GM12878 (cell line): ENCODE results near the gene LENEP. TPM values are rescaled to one million over a fixed set of nuclear protein-coding genes. Genes with fewer than 3 reads are reported as not detected.

Experiments used
- ATAC-seq: fragments of 200-7000 bp; cut with Tn5 transposase; 3 replicates; pipeline ENCODE4 v1.9.1; 2020; ENCODE audit warnings: mild to moderate bottlenecking, moderate library complexity
- BruUV-seq: library from RNA; stranded (reverse); fragments of 400-500 nt; replicated peaks from 2 replicates; lab custom pipeline; 2021; lab: Mats Ljungman, UMichigan
- CTCF ChIA-PET: fragments of 300-600 bp; sonication (Branson Sonifier 250); formaldehyde crosslinking; extraction: SDS; loops from one replicate; lab custom pipeline; 2021; ENCODE audit warnings: inconsistent platforms; lab: Yijun Ruan, JAX
- POLR2A ChIA-PET: fragments of 350-600 bp; formaldehyde crosslinking; extraction: SDS; loops from one replicate; lab custom pipeline; 2021; ENCODE audit warnings: inconsistent platforms; lab: Charles Lee
- RAD21 ChIA-PET: fragments of 300-600 bp; sonication (Branson Sonifier 250); formaldehyde crosslinking; loops from one replicate; lab custom pipeline; 2023; ENCODE audit warnings: antibody characterized with exemption; ENCODE audit not compliant: unreplicated experiment; lab: Charles Lee
- SMC1A ChIA-PET: fragments of 300-600 bp; sonication (Branson Sonifier 250); formaldehyde crosslinking; loops from one replicate; lab custom pipeline; 2023; ENCODE audit not compliant: unreplicated experiment, uncharacterized antibody; lab: Charles Lee
- DNase-seq: peaks from one replicate; pipeline ENCODE4 v3.0.0-alpha.2; 2011; ENCODE audit warnings: low read depth, low spot score
- FAIRE-seq: peaks from 3 replicates; lab custom pipeline; 2011; peaks lifted over from hg19 to GRCh38; lab: Jason Lieb, UNC
- H2AFZ ChIP-seq: 2 replicates; pipeline ENCODE4 v1.6.0; 2011; ENCODE audit warnings: low read depth, low read length, control low read depth; ENCODE audit not compliant: control insufficient read depth
- H3K27ac ChIP-seq: 2 replicates; pipeline ENCODE4 v1.5.1; 2011; ENCODE audit warnings: control low read depth; ENCODE audit not compliant: control insufficient read depth, insufficient read depth
- H3K27me3 ChIP-seq, 2 experiments: replicated peaks in 1 of 2; 2 replicates each; pipeline versions ENCODE4 v1.6.0 to v1.6.1; 2011; ENCODE audit warnings: low read length in 1 of 2; ENCODE audit not compliant: control insufficient read depth in 2 of 2, insufficient read depth in 2 of 2
- H3K36me3 ChIP-seq, 2 experiments: 2 replicates each; pipeline ENCODE4 v1.5.1; 2011; ENCODE audit warnings: low read length in 1 of 2; ENCODE audit not compliant: control insufficient read depth in 2 of 2, insufficient read depth in 2 of 2
- H3K4me1 ChIP-seq: 2 replicates; pipeline ENCODE4 v1.6.1; 2011; ENCODE audit warnings: mild to moderate bottlenecking, low read length, moderate library complexity, mixed read lengths; ENCODE audit not compliant: control insufficient read depth, insufficient read depth
- H3K4me2 ChIP-seq: 2 replicates; pipeline ENCODE4 v1.6.0; 2011; ENCODE audit warnings: control low read depth; ENCODE audit not compliant: control insufficient read depth, insufficient read depth
- H3K4me3 ChIP-seq: fragments of 200-600 bp; sonication (generic); 2 replicates; pipeline ENCODE4 v1.5.1; 2016
- H3K79me2 ChIP-seq: 2 replicates; pipeline ENCODE4 v1.6.0; 2011; ENCODE audit warnings: low read length; ENCODE audit not compliant: control insufficient read depth, insufficient read depth
- H3K9ac ChIP-seq: 2 replicates; pipeline ENCODE4 v1.8.0; 2011; ENCODE audit warnings: low read length, control low read depth, mixed read lengths; ENCODE audit not compliant: control insufficient read depth, insufficient read depth
- H3K9me3 ChIP-seq: replicated peaks from 3 replicates; pipeline ENCODE4 v1.5.1; 2011; ENCODE audit warnings: mild to moderate bottlenecking, low read length; ENCODE audit not compliant: control insufficient read depth, insufficient read depth
- H4K20me1 ChIP-seq: 2 replicates; pipeline ENCODE4 v1.6.0; 2011; ENCODE audit not compliant: control insufficient read depth, insufficient read depth
- BACH1 ChIP-seq: fragments of 450-650 bp; IDR thresholded peaks from 2 replicates; pipeline ENCODE4 v1.6.1; 2017; ENCODE audit warnings: mild to moderate bottlenecking, borderline replicate concordance
- BCLAF1 ChIP-seq: fragments of 450-650 bp; IDR thresholded peaks from 2 replicates; pipeline ENCODE4 v1.6.1; 2017; ENCODE audit warnings: antibody characterized with exemption, mild to moderate bottlenecking, moderate library complexity
- E4F1 ChIP-seq: fragments of 450-650 bp; IDR thresholded peaks from 2 replicates; pipeline ENCODE4 v1.6.1; 2018; ENCODE audit warnings: borderline replicate concordance, mild to moderate bottlenecking; ENCODE audit not compliant: partially characterized antibody
- ETV6 ChIP-seq, 2 experiments: fragments of 450-650 bp in 1 of 2; IDR thresholded peaks in 1 of 2; conservative IDR thresholded peaks in 1 of 2; 2 replicates each; pipeline ENCODE4 v1.6.1; 2014; ENCODE audit warnings: antibody characterized with exemption in 1 of 2, borderline replicate concordance in 1 of 2, low read depth in 1 of 2, mild to moderate bottlenecking in 1 of 2, moderate library complexity in 1 of 2
- FOXK2 ChIP-seq: fragments of 450-650 bp; IDR thresholded peaks from 2 replicates; pipeline ENCODE4 v1.6.1; 2017; ENCODE audit warnings: mild to moderate bottlenecking, moderate library complexity
- IRF4 ChIP-seq: IDR thresholded peaks from 2 replicates; pipeline ENCODE4 v1.6.1; 2011; ENCODE audit warnings: low read depth, low read length
- MYC ChIP-seq: IDR thresholded peaks from 2 replicates; pipeline ENCODE4 v1.6.1; 2011; ENCODE audit warnings: mild to moderate bottlenecking, low read length, moderate library complexity, inconsistent platforms; ENCODE audit not compliant: insufficient read depth, insufficient replicate concordance, insufficient read length, severe bottlenecking
- NFIC ChIP-seq: IDR thresholded peaks from 2 replicates; pipeline ENCODE4 v1.6.1; 2012; ENCODE audit warnings: low read depth, mild to moderate bottlenecking, inconsistent platforms, low read length, moderate library complexity
- NFYB ChIP-seq: IDR thresholded peaks from 2 replicates; pipeline ENCODE4 v1.6.1; 2011; ENCODE audit warnings: low read depth, mild to moderate bottlenecking, low read length, improper control_type of control experiment, moderate library complexity; ENCODE audit not compliant: insufficient read depth
- PKNOX1 ChIP-seq: fragments of 450-650 bp; IDR thresholded peaks from 2 replicates; pipeline ENCODE4 v1.6.1; 2016; ENCODE audit warnings: mild to moderate bottlenecking
- POLR2A ChIP-seq: IDR thresholded peaks from 2 replicates; pipeline ENCODE4 v1.6.1; 2011; ENCODE audit warnings: low read depth, mild to moderate bottlenecking, low read length
- RAD21 ChIP-seq: IDR thresholded peaks from 2 replicates; pipeline ENCODE4 v1.6.1; 2011; ENCODE audit warnings: mild to moderate bottlenecking, low read depth, low read length, moderate library complexity; ENCODE audit not compliant: insufficient read depth
- SIX5 ChIP-seq: IDR thresholded peaks from 2 replicates; pipeline ENCODE4 v1.6.1; 2011; ENCODE audit warnings: mild to moderate bottlenecking, low read depth, low read length, moderate library complexity; ENCODE audit not compliant: severe bottlenecking
- SUPT20H ChIP-seq: IDR thresholded peaks from 2 replicates; pipeline ENCODE4 v1.6.1; 2011; ENCODE audit warnings: low read depth, mild to moderate bottlenecking, low read length, moderate library complexity, borderline replicate concordance; ENCODE audit not compliant: control insufficient read depth
- YBX1 ChIP-seq: fragments of 450-650 bp; IDR thresholded peaks from 2 replicates; pipeline ENCODE4 v1.6.1; 2016; ENCODE audit warnings: antibody characterized with exemption
- ZNF384 ChIP-seq: IDR thresholded peaks from 2 replicates; pipeline ENCODE4 v1.6.1; 2012; ENCODE audit warnings: low read depth, mild to moderate bottlenecking, low read length, improper control_type of control experiment, borderline replicate concordance
- WGBS: methylation state at CpG from one replicate; pipeline ENCODE4 v1.1.6; 2016; ENCODE audit warnings: low lambda C conversion rate; ENCODE audit not compliant: insufficient replicate concordance, insufficient coverage; ENCODE audit errors: missing lambda C conversion rate; 5-methylcytosine and 5-hydroxymethylcytosine counted together
- in situ Hi-C: fragments of 300-500 bp; cut with MboI; formaldehyde crosslinking; loops from 9 replicates; pipeline ENCODE4 v1.14.3; 2018; ENCODE audit warnings: mixed read lengths
- intact Hi-C: fragments of 100-400 bp; cut with micrococcal nuclease; formaldehyde crosslinking; loops from one replicate; pipeline ENCODE4 v1.14.2; 2022; ENCODE audit not compliant: unreplicated experiment
- polyA plus RNA-seq, 11 experiments: library from polyadenylated mRNA; depleted of rRNA in 4 of 11; unstranded in 6 of 11; stranded (reverse) in 5 of 11; fragments of >200 nt; fragmentation: Nextera tagmentation in 4 of 11; fragmentation: Illumina TruSeq in 1 of 11; extraction: Ambion mirVana in 4 of 11; extraction: Trizol in 1 of 11; gene quantifications; 1 replicate in 1 of 11; 2 replicates in 10 of 11; pipeline versions ENCODE4 v1.2.1 to v1.2.3, GENCODE V29; 2011 to 2016; ENCODE audit warnings: inconsistent platforms in 2 of 11, missing spikeins in 2 of 11, low read depth in 1 of 11
- total RNA-seq, 4 experiments: library from RNA; depleted of rRNA in 3 of 4; stranded (reverse); fragments of >200 nt in 3 of 4; fragmentation: Illumina TruSeq in 1 of 4; extraction: Trizol in 1 of 4; gene quantifications; 2 replicates each; pipeline versions ENCODE4 v1.2.1 to v1.2.3, GENCODE V29; 2013 to 2021

The LENEP gene
- total and polyA plus RNA-seq, 10 of the 15 experiments (the other 5 are each of a cell fraction or from before 2014, with no cell fraction given): 0.27 to 1.1 (median 0.64) TPM; not detected in 7

- Histone ChIP-seq H2AFZ (no peak overlapping the region), H3K9me3 (no peaks in the 10 kb centered on the region), H3K36me3 (no peaks in the 10 kb centered on the region), H3K27ac (no peak overlapping the region), H3K4me2 (no peak overlapping the region), H4K20me1 (no peaks in the 10 kb centered on the region), H3K4me1 (no peaks in the 10 kb centered on the region), H3K9ac (no peak overlapping the region), H3K4me3 (no peak overlapping the region), H3K27me3 (no peaks in the 10 kb centered on the region; a peak in 2 of 4 replicates), H3K79me2 (no peaks in the 10 kb centered on the region)
- CTCF ChIA-PET: no interaction called here
- intact Hi-C loops: no loop called here
- no peak for FAIRE-seq
- RAD21 ChIA-PET: no interaction called here
- no TSS peak for BruUV-seq
- 37% methylated on average over 15 of the region's 15 CpGs for WGBS
- POLR2A ChIA-PET: no interaction called here
- in situ Hi-C loops: no loop called here
- ATAC-seq: no peak
- DNase-seq: no peak
- SMC1A ChIA-PET: interaction anchor here (0.7 kb wide), 1 partner anchor 14 kb away, joined by 3 read pairs; no protein-coding TSS in a partner anchor
- TF ChIP-seq SUPT20H: no peak
- no peak for TF ChIP-seq BACH1
- no peak for TF ChIP-seq PKNOX1
- TF ChIP-seq ETV6 (conservative IDR thresholded peaks at IDR 0.05 in 1 of 2, IDR thresholded peaks at IDR 0.05 in 1 of 2; ENCODE audit: borderline replicate concordance in 1 of 2, low read depth in 1 of 2): no peak
- TF ChIP-seq E4F1: no peak
- no peak for TF ChIP-seq POLR2A
- no peak for TF ChIP-seq FOXK2
- TF ChIP-seq NFYB: no peak
- TF ChIP-seq ZNF384: no peak
- TF ChIP-seq NFIC: no peak
- no peak for TF ChIP-seq IRF4
- TF ChIP-seq MYC: no peak
- TF ChIP-seq YBX1: no peak
- no peak for TF ChIP-seq BCLAF1
- no peak for TF ChIP-seq SIX5
- TF ChIP-seq RAD21: no peak
Measured at GRCh38 chr1:155030243-155030795, 36.9 kb downstream of the LENEP start.
